ENCODE data around the gene COL21A1. TPM values are rescaled to one million over a fixed set of nuclear protein-coding genes. Genes with fewer than 3 reads are reported as not detected.

The COL21A1 gene
- total and polyA plus RNA-seq, 7 donors, result 0.24 to 7.1 (median 0.65) TPM

- no peak for TF ChIP-seq CTCF (IDR thresholded peaks at IDR 0.05)
- Histone ChIP-seq H3K4me3 (no peak overlapping the region), H3K27me3 (ENCODE audit: insufficient read depth in 3 of 3, low read length in 2 of 3) (no peaks in the 10 kb centered on the region), H3K9me3 (no peaks in the 10 kb centered on the region), H3K36me3 (ENCODE audit: insufficient read depth in 1 of 2, low read depth in 1 of 2) (no peaks in the 10 kb centered on the region), H3K27ac (no peak overlapping the region), H3K4me1 (no peaks in the 10 kb centered on the region)
- ATAC-seq (no peak), DNase-seq (no peak)
- intact Hi-C loops (cut with DNase I), result no loop called here
- whole genome bisulfite sequencing, 3 donors, result 68 to 72% (median 71%) methylated on average over 2 of the region's 2 CpGs
Observed at GRCh38 chr6:56047931-56048540, 199.3 kb downstream of the COL21A1 start.

GRCh38 chr6:56046576-56046975 lies 200.8 kb downstream of the COL21A1 start:
- intact Hi-C loops (cut with DNase I), result no loop called here
- DNase-seq, result no peak
- Histone ChIP-seq H3K36me3 (ENCODE audit: insufficient read depth in 1 of 2, low read depth in 1 of 2) (no peaks in the 10 kb centered on the region), H3K4me3 (no peak overlapping the region), H3K27me3 (ENCODE audit: insufficient read depth in 3 of 3, low read length in 2 of 3) (no peaks in the 10 kb centered on the region), H3K4me1 (no peaks in the 10 kb centered on the region), H3K9me3 (no peaks in the 10 kb centered on the region), H3K27ac (no peak overlapping the region)
- WGBS, 3 donors, result 38 to 44% (median 44%) methylated on average over 7 of the region's 7 CpGs
- no peak for TF ChIP-seq CTCF (IDR thresholded peaks at IDR 0.05)
- no peak for ATAC-seq

GRCh38 chr6:56043761-56044160 lies 203.6 kb downstream of the COL21A1 start:
- no peaks in the 10 kb centered on the region for H3K9me3 ChIP-seq
- H3K4me1 ChIP-seq, result no peaks in the 10 kb centered on the region
- intact Hi-C loops (cut with DNase I), result no loop called here
- no peaks in the 10 kb centered on the region for H3K36me3 ChIP-seq (ENCODE audit: insufficient read depth in 1 of 2, low read depth in 1 of 2)
- H3K4me3 ChIP-seq, result no peak overlapping the region
- no peak for ATAC-seq
- H3K27ac ChIP-seq, result no peak overlapping the region
- WGBS, 3 donors, result 79 to 90% (median 82%) methylated on average over 4 of the region's 4 CpGs
- TF ChIP-seq CTCF (IDR thresholded peaks at IDR 0.05), result no peak
- DNase-seq, result no peak
- no peaks in the 10 kb centered on the region for H3K27me3 ChIP-seq (ENCODE audit: insufficient read depth in 3 of 3, low read length in 2 of 3)

- no peaks in the 10 kb centered on the region for H3K4me1 ChIP-seq
- intact Hi-C loops (cut with DNase I), result no loop called here
- H3K36me3 ChIP-seq (ENCODE audit: insufficient read depth in 1 of 2, low read depth in 1 of 2), result no peaks in the 10 kb centered on the region
- no peak for ATAC-seq
- H3K27me3 ChIP-seq (ENCODE audit: insufficient read depth in 3 of 3, low read length in 2 of 3), result no peaks in the 10 kb centered on the region
- DNase-seq, result no peak
- H3K27ac ChIP-seq, result no peak overlapping the region
- no peak for TF ChIP-seq CTCF (IDR thresholded peaks at IDR 0.05)
- H3K4me3 ChIP-seq, result no peak overlapping the region
- H3K9me3 ChIP-seq, result no peaks in the 10 kb centered on the region
Observed at GRCh38 chr6:56043076-56043475, 204.3 kb downstream of the COL21A1 start.

GRCh38 chr6:56041591-56041990 lies 205.8 kb downstream of the COL21A1 start:
- TF ChIP-seq CTCF (IDR thresholded peaks at IDR 0.05), result no peak
- Histone ChIP-seq H3K36me3 (ENCODE audit: insufficient read depth in 1 of 2, low read depth in 1 of 2) (no peaks in the 10 kb centered on the region), H3K4me1 (no peaks in the 10 kb centered on the region), H3K9me3 (no peaks in the 10 kb centered on the region), H3K27ac (no peak overlapping the region), H3K27me3 (ENCODE audit: insufficient read depth in 3 of 3, low read length in 2 of 3) (no peaks in the 10 kb centered on the region), H3K4me3 (no peak overlapping the region)
- ATAC-seq (no peak), DNase-seq (no peak)
- WGBS, 3 donors, result 67 to 75% (median 70%) methylated on average over 1 of the region's 1 CpG
- intact Hi-C loops (cut with DNase I), result no loop called here

Measured in psoas muscle (tissue), 8 donors.